IPS-NIHi7 (cell line): Measurements from ENCODE around the gene OR11L1.

ENCODE experiments used
- DNase-seq: peaks from one replicate; pipeline ENCODE4 v3.0.0; 2012; ENCODE audit warnings: mixed read lengths; ENCODE audit errors: extremely low spot score

OR11L1 gene

GRCh38 chr1:247812637-247813036 lies 29.1 kb downstream of the OR11L1 start:
- DNase-seq: no peak

DNA sequence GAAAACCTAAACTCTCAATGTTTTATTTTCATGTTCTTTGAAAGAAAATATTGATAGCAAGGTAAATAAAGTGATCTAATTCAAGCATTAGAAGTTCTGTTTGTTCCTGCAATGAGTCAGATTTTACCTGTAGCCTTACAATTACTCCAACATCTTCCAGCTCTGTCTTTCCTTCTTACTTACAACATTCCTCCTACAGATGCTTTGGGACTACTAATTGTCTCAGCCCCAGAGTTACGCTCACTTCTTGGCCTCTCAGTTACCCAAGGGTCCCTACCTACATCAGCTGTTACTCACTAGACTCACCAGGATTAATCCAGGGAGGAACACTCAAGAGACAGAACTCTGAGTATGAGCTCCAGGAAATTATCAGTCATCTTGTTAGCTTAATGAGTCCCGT lies 44.2 kb downstream of the OR11L1 start:
- no peak for DNase-seq
